Placental epithelial cell (primary cell): Measurements from ENCODE around the gene CYBC1. TPM values are rescaled to one million over a fixed set of nuclear protein-coding genes. Genes with fewer than 3 reads are reported as not detected.

Source experiments
- small RNA-seq: library from RNA; depleted of rRNA; stranded (forward); fragments of <200 nt; gene quantifications from one replicate; pipeline ENCODE3, GENCODE V24; 2012
- total RNA-seq: library from RNA; depleted of rRNA; stranded (reverse); fragments of >200 nt; gene quantifications from 2 replicates; pipeline ENCODE4 v1.2.3, GENCODE V29; 2012

Gene CYBC1
- 61.7 and 67.1 TPM in 2 replicates for total RNA-seq

GRCh38 chr17:82450357-82451106 lies at the start of gene CYBC1:
CYBC1 (minus strand) TSS chr17:82450752; CDS start chr17:82449254, 1,498 bp downstream.

DNA sequence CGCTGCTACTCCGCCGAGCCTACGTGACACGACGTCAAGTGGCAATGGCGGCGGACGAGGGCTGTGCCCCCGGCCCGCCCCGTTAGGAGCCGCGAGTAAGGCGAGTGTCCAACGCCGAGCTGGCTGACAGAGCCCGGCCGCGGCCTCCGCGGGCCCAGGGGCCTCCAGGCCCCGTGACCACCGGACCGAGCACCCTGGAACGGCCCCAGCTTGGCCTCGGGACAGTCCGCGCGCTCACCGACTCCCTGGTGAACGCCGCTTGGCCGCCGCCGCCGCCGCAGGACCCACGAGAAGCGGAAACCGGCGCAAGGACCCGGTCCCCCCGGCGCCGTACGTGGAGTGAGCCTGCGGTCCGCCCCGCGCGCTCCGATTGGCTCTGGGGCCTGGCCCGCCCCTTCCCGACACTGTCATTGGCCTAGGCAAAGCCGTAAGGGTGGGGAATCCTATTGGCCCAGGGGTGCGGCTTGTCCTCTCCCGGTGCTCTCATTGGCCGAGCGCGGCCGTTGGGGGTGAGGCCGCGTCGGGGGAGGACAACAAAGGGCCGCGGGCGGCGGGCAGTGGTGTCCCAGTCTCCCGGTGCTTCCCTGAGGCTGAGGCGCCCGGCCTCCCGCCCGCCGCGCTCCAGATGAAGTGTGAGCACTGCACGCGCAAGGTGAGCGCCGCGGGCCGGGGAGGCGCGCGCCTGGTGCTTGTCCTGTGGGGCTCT lies 7.8 kb upstream of the CYBC1 start, which contains the start of gene NARF:
TSS of gene NARF (plus strand) at position 563 of the 706 bp plus-strand sequence. CDS start at position 626, 63 bp downstream.

GRCh38 chr17:82418001-82418986 lies 32.3 kb downstream of the CYBC1 start, which contains the start of the genes HEXD and OGFOD3:
HEXD (plus strand) TSS chr17:82418347; CDS start chr17:82419800, 1,453 bp downstream.
OGFOD3 (minus strand) TSS chr17:82418586; CDS start chr17:82418485, 101 bp downstream.

Small RNAs within 50 kb of the gene (small RNA-seq; reads per million reads assigned to genes)
- not detected for gene RF00019

Other genes with a start within 250 kb of the CYBC1 start
- 18.2 and 31.0 TPM in 2 replicates for gene CCDC57, start 237.9 kb downstream of the CYBC1 start, total RNA-seq
- 87.9 and 172 TPM in 2 replicates for gene SLC16A3, start 221.7 kb downstream of the CYBC1 start, total RNA-seq
- gene CSNK1D, start 177.1 kb downstream of the CYBC1 start, total RNA-seq: 51.4 and 65.6 TPM in 2 replicates
- gene CD7, start 133.1 kb downstream of the CYBC1 start, total RNA-seq: not detected in 2 replicates
- gene SECTM1, start 117.0 kb downstream of the CYBC1 start, total RNA-seq: 0.65 and 11.0 TPM in 2 replicates
- under 0.01 and 0.11 TPM in 2 replicates for gene TEX19, start 91.5 kb downstream of the CYBC1 start, total RNA-seq
- gene UTS2R, start 79.0 kb downstream of the CYBC1 start, total RNA-seq: not detected in 2 replicates
- 15.2 and 27.9 TPM in 2 replicates for gene HEXD, start 32.4 kb downstream of the CYBC1 start, total RNA-seq
- 38.5 and 39.5 TPM in 2 replicates for gene OGFOD3, start 32.2 kb downstream of the CYBC1 start, total RNA-seq
- gene NARF, start 8.0 kb upstream of the CYBC1 start, total RNA-seq: 65.6 and 65.7 TPM in 2 replicates
- 36.1 and 42.7 TPM in 2 replicates for gene FOXK2, start 69.0 kb upstream of the CYBC1 start, total RNA-seq
- 51.4 and 52.2 TPM in 2 replicates for gene WDR45B, start 197.7 kb upstream of the CYBC1 start, total RNA-seq
- 15.6 and 25.5 TPM in 2 replicates for gene RAB40B, start 247.9 kb upstream of the CYBC1 start, total RNA-seq